ENCODE measurements around the gene KCNG2.

The KCNG2 gene

DNA sequence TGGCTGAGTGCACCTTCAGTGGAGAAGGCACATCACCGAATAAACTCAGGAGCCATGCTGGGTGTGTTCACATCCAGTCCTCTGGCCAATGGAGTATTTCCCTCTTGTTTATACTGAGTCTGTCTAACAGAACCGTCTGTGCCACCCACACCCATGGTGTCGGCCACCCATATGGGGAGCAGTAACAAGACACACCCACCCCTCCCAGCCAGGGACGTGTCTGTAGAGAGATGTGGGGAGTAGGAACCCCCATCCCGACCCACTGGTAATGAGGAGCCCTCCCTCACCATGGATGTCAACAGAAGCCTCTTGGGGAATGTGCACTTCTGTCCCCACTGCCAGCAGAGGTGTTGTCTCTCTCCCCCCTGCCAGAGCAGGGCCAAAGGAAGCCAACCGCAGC, 37.1 kb downstream of the KCNG2 start (continued):
- TF ChIP-seq, protein P1, sequence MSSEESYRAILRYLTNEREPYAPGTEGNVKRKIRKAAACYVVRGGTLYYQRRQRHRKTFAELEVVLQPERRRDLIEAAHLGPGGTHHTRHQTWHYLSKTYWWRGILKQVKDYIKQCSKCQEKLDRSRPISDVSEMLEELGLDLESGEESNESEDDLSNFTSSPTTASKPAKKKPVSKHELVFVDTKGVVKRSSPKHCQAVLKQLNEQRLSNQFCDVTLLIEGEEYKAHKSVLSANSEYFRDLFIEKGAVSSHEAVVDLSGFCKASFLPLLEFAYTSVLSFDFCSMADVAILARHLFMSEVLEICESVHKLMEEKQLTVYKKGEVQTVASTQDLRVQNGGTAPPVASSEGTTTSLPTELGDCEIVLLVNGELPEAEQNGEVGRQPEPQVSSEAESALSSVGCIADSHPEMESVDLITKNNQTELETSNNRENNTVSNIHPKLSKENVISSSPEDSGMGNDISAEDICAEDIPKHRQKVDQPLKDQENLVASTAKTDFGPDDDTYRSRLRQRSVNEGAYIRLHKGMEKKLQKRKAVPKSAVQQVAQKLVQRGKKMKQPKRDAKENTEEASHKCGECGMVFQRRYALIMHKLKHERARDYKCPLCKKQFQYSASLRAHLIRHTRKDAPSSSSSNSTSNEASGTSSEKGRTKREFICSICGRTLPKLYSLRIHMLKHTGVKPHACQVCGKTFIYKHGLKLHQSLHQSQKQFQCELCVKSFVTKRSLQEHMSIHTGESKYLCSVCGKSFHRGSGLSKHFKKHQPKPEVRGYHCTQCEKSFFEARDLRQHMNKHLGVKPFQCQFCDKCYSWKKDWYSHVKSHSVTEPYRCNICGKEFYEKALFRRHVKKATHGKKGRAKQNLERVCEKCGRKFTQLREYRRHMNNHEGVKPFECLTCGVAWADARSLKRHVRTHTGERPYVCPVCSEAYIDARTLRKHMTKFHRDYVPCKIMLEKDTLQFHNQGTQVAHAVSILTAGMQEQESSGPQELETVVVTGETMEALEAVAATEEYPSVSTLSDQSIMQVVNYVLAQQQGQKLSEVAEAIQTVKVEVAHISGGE (tag by site-specific recombination; conservative IDR thresholded peaks at IDR 0.05; ENCODE audit: low read depth) = no peak

DNA sequence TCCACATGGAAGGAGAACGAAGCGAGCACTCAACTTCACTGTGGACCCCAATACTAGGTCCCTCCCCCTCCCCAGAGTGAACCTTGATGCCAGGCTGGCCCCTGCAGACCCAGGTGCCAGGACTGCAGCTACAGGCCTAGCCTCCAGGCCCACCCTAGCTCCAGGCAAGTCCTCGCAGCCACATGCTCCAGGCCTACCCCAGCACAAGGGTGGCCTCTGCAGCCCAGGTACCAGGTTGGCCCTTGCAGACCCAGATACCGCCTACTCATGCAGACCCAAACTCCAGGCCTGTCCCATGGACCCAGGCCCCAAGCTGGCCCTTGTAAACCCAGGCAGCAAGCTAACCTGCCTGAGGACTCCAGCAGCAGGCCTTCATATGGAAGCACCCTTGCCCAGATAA, 44.2 kb downstream of the KCNG2 start:
- POLR2A ChIA-PET = no interaction called here
- no peak overlapping the region for H3K27ac ChIP-seq (ENCODE audit: extremely low read depth, low read depth, low read length)
- TF ChIP-seq GLI4 (tag by site-specific recombination; IDR thresholded peaks at IDR 0.05) = no peak
- TF ChIP-seq, protein P2, sequence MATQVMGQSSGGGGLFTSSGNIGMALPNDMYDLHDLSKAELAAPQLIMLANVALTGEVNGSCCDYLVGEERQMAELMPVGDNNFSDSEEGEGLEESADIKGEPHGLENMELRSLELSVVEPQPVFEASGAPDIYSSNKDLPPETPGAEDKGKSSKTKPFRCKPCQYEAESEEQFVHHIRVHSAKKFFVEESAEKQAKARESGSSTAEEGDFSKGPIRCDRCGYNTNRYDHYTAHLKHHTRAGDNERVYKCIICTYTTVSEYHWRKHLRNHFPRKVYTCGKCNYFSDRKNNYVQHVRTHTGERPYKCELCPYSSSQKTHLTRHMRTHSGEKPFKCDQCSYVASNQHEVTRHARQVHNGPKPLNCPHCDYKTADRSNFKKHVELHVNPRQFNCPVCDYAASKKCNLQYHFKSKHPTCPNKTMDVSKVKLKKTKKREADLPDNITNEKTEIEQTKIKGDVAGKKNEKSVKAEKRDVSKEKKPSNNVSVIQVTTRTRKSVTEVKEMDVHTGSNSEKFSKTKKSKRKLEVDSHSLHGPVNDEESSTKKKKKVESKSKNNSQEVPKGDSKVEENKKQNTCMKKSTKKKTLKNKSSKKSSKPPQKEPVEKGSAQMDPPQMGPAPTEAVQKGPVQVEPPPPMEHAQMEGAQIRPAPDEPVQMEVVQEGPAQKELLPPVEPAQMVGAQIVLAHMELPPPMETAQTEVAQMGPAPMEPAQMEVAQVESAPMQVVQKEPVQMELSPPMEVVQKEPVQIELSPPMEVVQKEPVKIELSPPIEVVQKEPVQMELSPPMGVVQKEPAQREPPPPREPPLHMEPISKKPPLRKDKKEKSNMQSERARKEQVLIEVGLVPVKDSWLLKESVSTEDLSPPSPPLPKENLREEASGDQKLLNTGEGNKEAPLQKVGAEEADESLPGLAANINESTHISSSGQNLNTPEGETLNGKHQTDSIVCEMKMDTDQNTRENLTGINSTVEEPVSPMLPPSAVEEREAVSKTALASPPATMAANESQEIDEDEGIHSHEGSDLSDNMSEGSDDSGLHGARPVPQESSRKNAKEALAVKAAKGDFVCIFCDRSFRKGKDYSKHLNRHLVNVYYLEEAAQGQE (tag by site-specific recombination; IDR thresholded peaks at IDR 0.05) = no peak
- TF ChIP-seq, protein P3, sequence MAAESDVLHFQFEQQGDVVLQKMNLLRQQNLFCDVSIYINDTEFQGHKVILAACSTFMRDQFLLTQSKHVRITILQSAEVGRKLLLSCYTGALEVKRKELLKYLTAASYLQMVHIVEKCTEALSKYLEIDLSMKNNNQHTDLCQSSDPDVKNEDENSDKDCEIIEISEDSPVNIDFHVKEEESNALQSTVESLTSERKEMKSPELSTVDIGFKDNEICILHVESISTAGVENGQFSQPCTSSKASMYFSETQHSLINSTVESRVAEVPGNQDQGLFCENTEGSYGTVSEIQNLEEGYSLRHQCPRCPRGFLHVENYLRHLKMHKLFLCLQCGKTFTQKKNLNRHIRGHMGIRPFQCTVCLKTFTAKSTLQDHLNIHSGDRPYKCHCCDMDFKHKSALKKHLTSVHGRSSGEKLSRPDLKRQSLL (tag by site-specific recombination; IDR thresholded peaks at IDR 0.05) = no peak
- no peak for TF ChIP-seq RBAK (tag by site-specific recombination; IDR thresholded peaks at IDR 0.05)
- TF ChIP-seq ZNF843 (tag by site-specific recombination; IDR thresholded peaks at IDR 0.05) = no peak
- TF ChIP-seq ZNF776 (tag by site-specific recombination; IDR thresholded peaks at IDR 0.05; ENCODE audit: borderline replicate concordance) = no peak
- TF ChIP-seq ZNF530 (tag by site-specific recombination; IDR thresholded peaks at IDR 0.05; ENCODE audit: low read depth) = no peak
- CTCF ChIA-PET = no interaction called here
- no peak overlapping the region for H3K4me3 ChIP-seq (ENCODE audit: low read depth, low read length)
- H3K4me1 ChIP-seq (ENCODE audit: control insufficient read depth, insufficient read depth, low read length) = no peaks in the 10 kb centered on the region
- no peaks in the 10 kb centered on the region for H3K9me3 ChIP-seq (ENCODE audit: control insufficient read depth, insufficient read depth, low read depth, low read length)
- no peaks in the 10 kb centered on the region for H3K36me3 ChIP-seq (ENCODE audit: control insufficient read depth in 2 of 2, insufficient read depth in 1 of 2, low read length in 2 of 2)

DNA sequence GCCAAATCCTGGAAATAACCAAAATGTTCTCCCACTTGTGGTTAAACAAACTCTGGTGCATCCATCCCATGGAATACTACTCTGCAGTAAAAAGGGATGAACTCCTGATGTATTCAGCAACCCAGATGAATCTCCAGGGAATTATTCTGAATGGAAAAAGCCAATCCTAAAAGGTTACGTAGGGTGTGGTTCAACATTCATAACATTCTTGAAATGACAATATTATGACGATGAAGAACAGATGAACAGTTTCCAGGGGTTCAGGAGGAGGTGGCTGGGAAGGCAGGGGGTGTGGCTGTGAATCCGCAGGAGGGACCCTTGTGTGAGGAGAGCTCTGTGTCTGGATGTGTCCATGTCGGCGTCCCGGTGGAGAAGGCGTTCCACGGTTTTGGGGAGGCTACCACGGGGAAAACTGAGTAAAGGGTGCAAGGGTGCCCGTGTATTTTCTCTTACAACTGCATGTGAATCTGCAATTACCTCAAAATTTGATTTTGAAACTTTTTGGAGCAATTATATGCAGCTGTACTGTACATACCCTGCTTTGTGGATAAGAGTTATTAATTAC, 47.3 kb downstream of the KCNG2 start:
- ChIA-PET POLR2A (no interaction called here), CTCF (no interaction called here)
- Histone ChIP-seq H3K4me3 (ENCODE audit: low read depth, low read length) (no peak overlapping the region), H3K9me3 (ENCODE audit: control insufficient read depth, insufficient read depth, low read depth, low read length) (no peaks in the 10 kb centered on the region), H3K36me3 (ENCODE audit: control insufficient read depth in 2 of 2, insufficient read depth in 1 of 2, low read length in 2 of 2) (no peaks in the 10 kb centered on the region), H3K4me1 (ENCODE audit: control insufficient read depth, insufficient read depth, low read length) (no peaks in the 10 kb centered on the region), H3K27ac (ENCODE audit: extremely low read depth, low read depth, low read length) (no peak overlapping the region)
- TF ChIP-seq HOXC10 (CRISPR knock-in tag; IDR thresholded peaks at IDR 0.05) (no peak), ZNF624 (tag by site-specific recombination; IDR thresholded peaks at IDR 0.05) (no peak), ZBTB20 (tag by site-specific recombination; IDR thresholded peaks at IDR 0.05) (no peak), KLF16 (tag by site-specific recombination; IDR thresholded peaks at IDR 0.05) (no peak), YY1 (tag by site-specific recombination; IDR thresholded peaks at IDR 0.05) (no peak)
- TF ChIP-seq, protein P4, sequence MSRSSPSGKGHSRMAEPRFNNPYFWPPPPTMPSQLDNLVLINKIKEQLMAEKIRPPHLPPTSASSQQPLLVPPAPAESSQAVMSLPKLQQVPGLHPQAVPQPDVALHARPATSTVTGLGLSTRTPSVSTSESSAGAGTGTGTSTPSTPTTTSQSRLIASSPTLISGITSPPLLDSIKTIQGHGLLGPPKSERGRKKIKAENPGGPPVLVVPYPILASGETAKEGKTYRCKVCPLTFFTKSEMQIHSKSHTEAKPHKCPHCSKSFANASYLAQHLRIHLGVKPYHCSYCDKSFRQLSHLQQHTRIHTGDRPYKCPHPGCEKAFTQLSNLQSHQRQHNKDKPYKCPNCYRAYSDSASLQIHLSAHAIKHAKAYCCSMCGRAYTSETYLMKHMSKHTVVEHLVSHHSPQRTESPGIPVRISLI (tag by site-specific recombination; IDR thresholded peaks at IDR 0.05) = no peak
- TF ChIP-seq, protein P5, sequence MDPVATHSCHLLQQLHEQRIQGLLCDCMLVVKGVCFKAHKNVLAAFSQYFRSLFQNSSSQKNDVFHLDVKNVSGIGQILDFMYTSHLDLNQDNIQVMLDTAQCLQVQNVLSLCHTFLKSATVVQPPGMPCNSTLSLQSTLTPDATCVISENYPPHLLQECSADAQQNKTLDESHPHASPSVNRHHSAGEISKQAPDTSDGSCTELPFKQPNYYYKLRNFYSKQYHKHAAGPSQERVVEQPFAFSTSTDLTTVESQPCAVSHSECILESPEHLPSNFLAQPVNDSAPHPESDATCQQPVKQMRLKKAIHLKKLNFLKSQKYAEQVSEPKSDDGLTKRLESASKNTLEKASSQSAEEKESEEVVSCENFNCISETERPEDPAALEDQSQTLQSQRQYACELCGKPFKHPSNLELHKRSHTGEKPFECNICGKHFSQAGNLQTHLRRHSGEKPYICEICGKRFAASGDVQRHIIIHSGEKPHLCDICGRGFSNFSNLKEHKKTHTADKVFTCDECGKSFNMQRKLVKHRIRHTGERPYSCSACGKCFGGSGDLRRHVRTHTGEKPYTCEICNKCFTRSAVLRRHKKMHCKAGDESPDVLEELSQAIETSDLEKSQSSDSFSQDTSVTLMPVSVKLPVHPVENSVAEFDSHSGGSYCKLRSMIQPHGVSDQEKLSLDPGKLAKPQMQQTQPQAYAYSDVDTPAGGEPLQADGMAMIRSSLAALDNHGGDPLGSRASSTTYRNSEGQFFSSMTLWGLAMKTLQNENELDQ (tag by site-specific recombination; IDR thresholded peaks at IDR 0.05; ENCODE audit: low read depth) = no peak
- TF ChIP-seq, protein P6, sequence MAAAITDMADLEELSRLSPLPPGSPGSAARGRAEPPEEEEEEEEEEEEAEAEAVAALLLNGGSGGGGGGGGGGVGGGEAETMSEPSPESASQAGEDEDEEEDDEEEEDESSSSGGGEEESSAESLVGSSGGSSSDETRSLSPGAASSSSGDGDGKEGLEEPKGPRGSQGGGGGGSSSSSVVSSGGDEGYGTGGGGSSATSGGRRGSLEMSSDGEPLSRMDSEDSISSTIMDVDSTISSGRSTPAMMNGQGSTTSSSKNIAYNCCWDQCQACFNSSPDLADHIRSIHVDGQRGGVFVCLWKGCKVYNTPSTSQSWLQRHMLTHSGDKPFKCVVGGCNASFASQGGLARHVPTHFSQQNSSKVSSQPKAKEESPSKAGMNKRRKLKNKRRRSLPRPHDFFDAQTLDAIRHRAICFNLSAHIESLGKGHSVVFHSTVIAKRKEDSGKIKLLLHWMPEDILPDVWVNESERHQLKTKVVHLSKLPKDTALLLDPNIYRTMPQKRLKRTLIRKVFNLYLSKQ (tag by site-specific recombination; IDR thresholded peaks at IDR 0.05; ENCODE audit: borderline replicate concordance) = no peak
